ENCODE data around the gene TBC1D28.
"Not testable (repeated sequence)": the region's sequence is repeated elsewhere in the genome, so short reads cannot be mapped to it uniquely, and the experiment has no call there.

DNA sequence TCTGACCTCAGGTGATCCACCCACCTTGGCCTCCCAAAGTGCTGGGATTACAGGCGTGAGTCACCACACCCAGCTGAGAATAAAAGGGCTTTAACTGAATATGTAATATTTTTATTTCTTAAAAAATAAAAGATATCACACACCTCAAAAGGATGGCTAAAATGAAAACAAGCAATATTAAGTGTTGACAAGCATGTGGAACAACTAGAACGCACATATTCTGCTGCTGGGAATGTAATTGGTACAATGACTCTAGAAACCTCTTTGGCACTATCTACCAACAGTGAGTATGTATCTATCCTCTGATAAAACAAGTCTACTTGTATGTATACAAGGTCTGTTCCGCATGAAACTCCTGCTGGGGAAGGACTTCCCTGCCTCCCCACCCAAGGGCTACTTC is 32.7 kb upstream of the TBC1D28 start:
- TF ChIP-seq, protein P1, sequence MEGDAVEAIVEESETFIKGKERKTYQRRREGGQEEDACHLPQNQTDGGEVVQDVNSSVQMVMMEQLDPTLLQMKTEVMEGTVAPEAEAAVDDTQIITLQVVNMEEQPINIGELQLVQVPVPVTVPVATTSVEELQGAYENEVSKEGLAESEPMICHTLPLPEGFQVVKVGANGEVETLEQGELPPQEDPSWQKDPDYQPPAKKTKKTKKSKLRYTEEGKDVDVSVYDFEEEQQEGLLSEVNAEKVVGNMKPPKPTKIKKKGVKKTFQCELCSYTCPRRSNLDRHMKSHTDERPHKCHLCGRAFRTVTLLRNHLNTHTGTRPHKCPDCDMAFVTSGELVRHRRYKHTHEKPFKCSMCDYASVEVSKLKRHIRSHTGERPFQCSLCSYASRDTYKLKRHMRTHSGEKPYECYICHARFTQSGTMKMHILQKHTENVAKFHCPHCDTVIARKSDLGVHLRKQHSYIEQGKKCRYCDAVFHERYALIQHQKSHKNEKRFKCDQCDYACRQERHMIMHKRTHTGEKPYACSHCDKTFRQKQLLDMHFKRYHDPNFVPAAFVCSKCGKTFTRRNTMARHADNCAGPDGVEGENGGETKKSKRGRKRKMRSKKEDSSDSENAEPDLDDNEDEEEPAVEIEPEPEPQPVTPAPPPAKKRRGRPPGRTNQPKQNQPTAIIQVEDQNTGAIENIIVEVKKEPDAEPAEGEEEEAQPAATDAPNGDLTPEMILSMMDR (IDR thresholded peaks at IDR 0.05) = not testable (repeated sequence)
- not testable (repeated sequence) for TF ChIP-seq POLR2A (IDR thresholded peaks at IDR 0.05; ENCODE audit: low read depth); POLR2AphosphoS5 (IDR thresholded peaks at IDR 0.05)

Data from esophagus muscularis mucosa (tissue), 3 donors.